GM12878 (cell line): ENCODE measurements around the gene SBF2. TPM values are rescaled to one million over a fixed set of nuclear protein-coding genes. Genes with fewer than 3 reads are reported as not detected.

Source experiments
- ATAC-seq: fragments of 200-7000 bp; cut with Tn5 transposase; 3 replicates; pipeline ENCODE4 v1.9.1; 2020; ENCODE audit warnings: mild to moderate bottlenecking, moderate library complexity
- BruUV-seq: library from RNA; stranded (reverse); fragments of 400-500 nt; replicated peaks from 2 replicates; lab custom pipeline; 2021; lab: Mats Ljungman, UMichigan
- CTCF ChIA-PET: fragments of 300-600 bp; sonication (Branson Sonifier 250); formaldehyde crosslinking; extraction: SDS; loops from one replicate; lab custom pipeline; 2021; ENCODE audit warnings: inconsistent platforms; lab: Yijun Ruan, JAX
- POLR2A ChIA-PET: fragments of 350-600 bp; formaldehyde crosslinking; extraction: SDS; loops from one replicate; lab custom pipeline; 2021; ENCODE audit warnings: inconsistent platforms; lab: Charles Lee
- RAD21 ChIA-PET: fragments of 300-600 bp; sonication (Branson Sonifier 250); formaldehyde crosslinking; loops from one replicate; lab custom pipeline; 2023; ENCODE audit warnings: antibody characterized with exemption; ENCODE audit not compliant: unreplicated experiment; lab: Charles Lee
- SMC1A ChIA-PET: fragments of 300-600 bp; sonication (Branson Sonifier 250); formaldehyde crosslinking; loops from one replicate; lab custom pipeline; 2023; ENCODE audit not compliant: unreplicated experiment, uncharacterized antibody; lab: Charles Lee
- DNase-seq: peaks from one replicate; pipeline ENCODE4 v3.0.0-alpha.2; 2011; ENCODE audit warnings: low read depth, low spot score
- FAIRE-seq: peaks from 3 replicates; lab custom pipeline; 2011; peaks lifted over from hg19 to GRCh38; lab: Jason Lieb, UNC
- H2AFZ ChIP-seq: 2 replicates; pipeline ENCODE4 v1.6.0; 2011; ENCODE audit warnings: low read depth, low read length, control low read depth; ENCODE audit not compliant: control insufficient read depth
- H3K27ac ChIP-seq: 2 replicates; pipeline ENCODE4 v1.5.1; 2011; ENCODE audit warnings: control low read depth; ENCODE audit not compliant: control insufficient read depth, insufficient read depth
- H3K27me3 ChIP-seq, 2 experiments: replicated peaks in 1 of 2; 2 replicates each; pipeline versions ENCODE4 v1.6.0 to v1.6.1; 2011; ENCODE audit warnings: low read length in 1 of 2; ENCODE audit not compliant: control insufficient read depth in 2 of 2, insufficient read depth in 2 of 2
- H3K36me3 ChIP-seq, 2 experiments: 2 replicates each; pipeline ENCODE4 v1.5.1; 2011; ENCODE audit warnings: low read length in 1 of 2; ENCODE audit not compliant: control insufficient read depth in 2 of 2, insufficient read depth in 2 of 2
- H3K4me1 ChIP-seq: 2 replicates; pipeline ENCODE4 v1.6.1; 2011; ENCODE audit warnings: mild to moderate bottlenecking, low read length, moderate library complexity, mixed read lengths; ENCODE audit not compliant: control insufficient read depth, insufficient read depth
- H3K4me2 ChIP-seq: 2 replicates; pipeline ENCODE4 v1.6.0; 2011; ENCODE audit warnings: control low read depth; ENCODE audit not compliant: control insufficient read depth, insufficient read depth
- H3K4me3 ChIP-seq: fragments of 200-600 bp; sonication (generic); 2 replicates; pipeline ENCODE4 v1.5.1; 2016
- H3K79me2 ChIP-seq: 2 replicates; pipeline ENCODE4 v1.6.0; 2011; ENCODE audit warnings: low read length; ENCODE audit not compliant: control insufficient read depth, insufficient read depth
- H3K9ac ChIP-seq: 2 replicates; pipeline ENCODE4 v1.8.0; 2011; ENCODE audit warnings: low read length, control low read depth, mixed read lengths; ENCODE audit not compliant: control insufficient read depth, insufficient read depth
- H3K9me3 ChIP-seq: replicated peaks from 3 replicates; pipeline ENCODE4 v1.5.1; 2011; ENCODE audit warnings: mild to moderate bottlenecking, low read length; ENCODE audit not compliant: control insufficient read depth, insufficient read depth
- H4K20me1 ChIP-seq: 2 replicates; pipeline ENCODE4 v1.6.0; 2011; ENCODE audit not compliant: control insufficient read depth, insufficient read depth
- CEBPZ ChIP-seq: fragments of 150-350 bp; IDR thresholded peaks from 2 replicates; pipeline ENCODE4 v1.6.1; 2016; ENCODE audit warnings: low read depth, low read length
- CTCF ChIP-seq, 3 experiments: IDR thresholded peaks in 2 of 3; conservative IDR thresholded peaks in 1 of 3; 2 replicates each; pipeline ENCODE4 v1.5.1; 2011; ENCODE audit warnings: low read depth in 3 of 3, low read length in 3 of 3, mild to moderate bottlenecking in 3 of 3, control low read depth in 2 of 3, moderate library complexity in 2 of 3, inconsistent platforms in 1 of 3, mixed read lengths in 1 of 3; ENCODE audit not compliant: control insufficient read depth in 2 of 3, insufficient read depth in 1 of 3; ENCODE audit errors: extremely low read depth in 1 of 3
- CUX1 ChIP-seq: IDR thresholded peaks from 2 replicates; pipeline ENCODE4 v1.6.1; 2012; ENCODE audit warnings: improper control_type of control experiment, low read depth, low read length; ENCODE audit not compliant: insufficient replicate concordance
- ETV6 ChIP-seq, 2 experiments: fragments of 450-650 bp in 1 of 2; IDR thresholded peaks in 1 of 2; conservative IDR thresholded peaks in 1 of 2; 2 replicates each; pipeline ENCODE4 v1.6.1; 2014; ENCODE audit warnings: antibody characterized with exemption in 1 of 2, borderline replicate concordance in 1 of 2, low read depth in 1 of 2, mild to moderate bottlenecking in 1 of 2, moderate library complexity in 1 of 2
- MTA2 ChIP-seq: fragments of 450-650 bp; IDR thresholded peaks from 2 replicates; pipeline ENCODE4 v1.6.1; 2016; ENCODE audit warnings: low read depth, mild to moderate bottlenecking, moderate library complexity
- NR2F1 ChIP-seq: fragments of 450-650 bp; conservative IDR thresholded peaks from 2 replicates; pipeline ENCODE4 v1.6.1; 2017; ENCODE audit warnings: mild to moderate bottlenecking
- RAD21 ChIP-seq: IDR thresholded peaks from 2 replicates; pipeline ENCODE4 v1.6.1; 2011; ENCODE audit warnings: mild to moderate bottlenecking, low read depth, low read length, moderate library complexity; ENCODE audit not compliant: insufficient read depth
- SMC3 ChIP-seq: IDR thresholded peaks from 2 replicates; pipeline ENCODE4 v1.6.1; 2011; ENCODE audit warnings: low read length, improper control_type of control experiment, borderline replicate concordance
- YY1 ChIP-seq: IDR thresholded peaks from 2 replicates; pipeline ENCODE4 v1.6.1; 2011; ENCODE audit warnings: low read depth, mild to moderate bottlenecking, low read length
- WGBS: methylation state at CpG from one replicate; pipeline ENCODE4 v1.1.6; 2016; ENCODE audit warnings: low lambda C conversion rate; ENCODE audit not compliant: insufficient replicate concordance, insufficient coverage; ENCODE audit errors: missing lambda C conversion rate; 5-methylcytosine and 5-hydroxymethylcytosine counted together
- in situ Hi-C: fragments of 300-500 bp; cut with MboI; formaldehyde crosslinking; loops from 9 replicates; pipeline ENCODE4 v1.14.3; 2018; ENCODE audit warnings: mixed read lengths
- intact Hi-C: fragments of 100-400 bp; cut with micrococcal nuclease; formaldehyde crosslinking; loops from one replicate; pipeline ENCODE4 v1.14.2; 2022; ENCODE audit not compliant: unreplicated experiment
- polyA plus RNA-seq, 11 experiments: library from polyadenylated mRNA; depleted of rRNA in 4 of 11; unstranded in 6 of 11; stranded (reverse) in 5 of 11; fragments of >200 nt; fragmentation: Nextera tagmentation in 4 of 11; fragmentation: Illumina TruSeq in 1 of 11; extraction: Ambion mirVana in 4 of 11; extraction: Trizol in 1 of 11; gene quantifications; 1 replicate in 1 of 11; 2 replicates in 10 of 11; pipeline versions ENCODE4 v1.2.1 to v1.2.3, GENCODE V29; 2011 to 2016; ENCODE audit warnings: inconsistent platforms in 2 of 11, missing spikeins in 2 of 11, low read depth in 1 of 11
- total RNA-seq, 4 experiments: library from RNA; depleted of rRNA in 3 of 4; stranded (reverse); fragments of >200 nt in 3 of 4; fragmentation: Illumina TruSeq in 1 of 4; extraction: Trizol in 1 of 4; gene quantifications; 2 replicates each; pipeline versions ENCODE4 v1.2.1 to v1.2.3, GENCODE V29; 2013 to 2021

Gene SBF2
- total and polyA plus RNA-seq, 10 of the 15 experiments (the other 5 are each of a cell fraction or from before 2014, with no cell fraction given) = 0.24 to 2.3 (median 1.1) TPM

- TF ChIP-seq CEBPZ (no peak), ETV6 (conservative IDR thresholded peaks at IDR 0.05 in 1 of 2, IDR thresholded peaks at IDR 0.05 in 1 of 2; ENCODE audit: borderline replicate concordance in 1 of 2, low read depth in 1 of 2) (no peak)
- TF ChIP-seq, all 136 proteins: peak for 0
These were observed 213.9 kb downstream of the SBF2 start (continued) for GRCh38 chr11:10080138-10080537.

- Histone ChIP-seq H2AFZ (no peak overlapping the region), H3K27me3 (no peaks in the 10 kb centered on the region), H3K9ac (no peak overlapping the region), H4K20me1 (no peaks in the 10 kb centered on the region), H3K36me3 (no peaks in the 10 kb centered on the region), H3K27ac (no peak overlapping the region), H3K4me2 (no peak overlapping the region), H3K4me3 (no peak overlapping the region), H3K9me3 (no peaks in the 10 kb centered on the region), H3K79me2 (no peaks in the 10 kb centered on the region), H3K4me1 (no peaks in the 10 kb centered on the region)
- peak; percentile 87 for ATAC-seq
- intact Hi-C loops (loop anchor here (1.0 to 2.0 kb wide), 2 partner anchors 214 to 318 kb away; no protein-coding TSS in a partner anchor), in situ Hi-C loops (no loop called here)
- ChIA-PET SMC1A (interaction anchor here (0.7 to 2.3 kb wide), 7 partner anchors 43 to 247 kb away, joined by 3 to 6 read pairs (median 3); no protein-coding TSS in a partner anchor), RAD21 (interaction anchor here (0.7 to 1.5 kb wide), 4 partner anchors 202 to 319 kb away, joined by 3 to 6 read pairs (median 4); no protein-coding TSS in a partner anchor), POLR2A (no interaction called here), CTCF (interaction anchor here (0.5 to 2.6 kb wide), 35 partner anchors 8 to 501 kb away, joined by 3 to 15 read pairs (median 4); no protein-coding TSS in a partner anchor)
- TF ChIP-seq NR2F1 (peak; percentile 48; the same call in 1 of the 2 replicates), CUX1 (no peak), MTA2 (no peak), RAD21 (peak; percentile 65), CTCF (IDR thresholded peaks at IDR 0.05 in 2 of 3, conservative IDR thresholded peaks at IDR 0.05 in 1 of 3; ENCODE audit: control insufficient read depth in 2 of 3, extremely low read depth in 1 of 3, insufficient read depth in 1 of 3, low read depth in 3 of 3, low read length in 3 of 3) (peak; percentile 75 to 89 (median 82)), SMC3 (peak; percentile 68), YY1 (0 out of 2 replicates have a peak, but pooled peaks have one; percentile 22)
- DNase-seq = no peak
- BruUV-seq = no TSS peak
- no peak for FAIRE-seq
- 26% methylated on average over 6 of the region's 6 CpGs for WGBS
These were observed 217.4 kb downstream of the SBF2 start for GRCh38 chr11:10076458-10077141.
